Liver (tissue), 9 donors: Measurements from ENCODE around the gene ASS1. TPM values are rescaled to one million over a fixed set of nuclear protein-coding genes. Genes with fewer than 3 reads are reported as not detected.

ENCODE experiments used
- DNase-seq: peaks from one replicate; pipeline ENCODE4 v3.0.0-alpha.2; 2017; ENCODE audit warnings: low spot score
- H3K27ac ChIP-seq, 2 donors: one replicate each; pipeline ENCODE4 v1.7.0; 2013; ENCODE audit warnings: inconsistent platforms in 2 of 2, low read length in 2 of 2, control low read depth in 1 of 2, low read depth in 1 of 2, mild to moderate bottlenecking in 1 of 2
- H3K27me3 ChIP-seq, 4 donors: one replicate each; pipeline versions ENCODE4 v1.6.1 to v1.7.0; 2013; ENCODE audit warnings: low read length in 3 of 4, inconsistent platforms in 1 of 4, mild to moderate bottlenecking in 1 of 4, moderate library complexity in 1 of 4; ENCODE audit not compliant: control insufficient read depth in 4 of 4, insufficient read depth in 4 of 4
- H3K36me3 ChIP-seq, 4 donors: one replicate each; pipeline versions ENCODE4 v1.6.1 to v1.7.0; 2013; ENCODE audit warnings: low read length in 3 of 4, mild to moderate bottlenecking in 3 of 4, low read depth in 1 of 4, moderate library complexity in 1 of 4; ENCODE audit not compliant: control insufficient read depth in 4 of 4, insufficient read depth in 3 of 4
- H3K4me1 ChIP-seq, 4 donors: one replicate each; pipeline versions ENCODE4 v1.6.1 to v1.7.0; 2013; ENCODE audit warnings: low read length in 3 of 4, mild to moderate bottlenecking in 3 of 4, moderate library complexity in 1 of 4; ENCODE audit not compliant: control insufficient read depth in 4 of 4, insufficient read depth in 4 of 4
- H3K4me3 ChIP-seq, 3 donors: one replicate each; pipeline versions ENCODE4 v1.6.1 to v1.7.0; 2013; ENCODE audit warnings: low read length in 3 of 3, control low read depth in 1 of 3, low read depth in 1 of 3, mild to moderate bottlenecking in 1 of 3
- H3K9ac ChIP-seq, 2 donors: one replicate each; pipeline ENCODE4 v1.7.0; 2013; ENCODE audit warnings: low read length in 2 of 2, mild to moderate bottlenecking in 2 of 2, moderate library complexity in 2 of 2, control low read depth in 1 of 2, low read depth in 1 of 2
- H3K9me3 ChIP-seq, 4 donors: one replicate each; pipeline versions ENCODE4 v1.6.1 to v1.7.0; 2013; ENCODE audit warnings: low read length in 3 of 4; ENCODE audit not compliant: control insufficient read depth in 4 of 4
- ATF3 ChIP-seq: IDR thresholded peaks from 2 replicates; pipeline ENCODE4 v1.6.1; 2016; ENCODE audit warnings: antibody characterized with exemption
- CTCF ChIP-seq: fragments of 150-350 bp; IDR thresholded peaks from 2 replicates; pipeline ENCODE4 v1.5.1; 2017; ENCODE audit warnings: improper control_type of control experiment, low read depth, low read length; ENCODE audit not compliant: missing input control
- EGR1 ChIP-seq, 2 donors: IDR thresholded peaks; 2 replicates each; pipeline ENCODE4 v1.6.1; 2016 to 2018; ENCODE audit warnings: antibody characterized with exemption in 2 of 2, low read depth in 2 of 2
- FOXA1 ChIP-seq: IDR thresholded peaks from 2 replicates; pipeline ENCODE4 v1.6.1; 2016; ENCODE audit warnings: antibody characterized with exemption
- FOXA2 ChIP-seq: IDR thresholded peaks from 2 replicates; pipeline ENCODE4 v1.6.1; 2016; ENCODE audit warnings: antibody characterized with exemption
- GABPA ChIP-seq, 2 donors: IDR thresholded peaks in 1 of 2; conservative IDR thresholded peaks in 1 of 2; 2 replicates each; pipeline ENCODE4 v1.6.1; 2016; ENCODE audit warnings: antibody characterized with exemption in 2 of 2, mild to moderate bottlenecking in 1 of 2, moderate library complexity in 1 of 2
- HNF4A ChIP-seq, 2 donors: conservative IDR thresholded peaks; 2 replicates each; pipeline ENCODE4 v1.6.1; 2016; ENCODE audit warnings: antibody characterized with exemption in 2 of 2, mild to moderate bottlenecking in 2 of 2
- HNF4G ChIP-seq: IDR thresholded peaks from 2 replicates; pipeline ENCODE4 v1.6.1; 2016; ENCODE audit warnings: antibody characterized with exemption
- JUND ChIP-seq, 2 donors: IDR thresholded peaks; 2 replicates each; pipeline ENCODE4 v1.6.1; 2016; ENCODE audit warnings: antibody characterized with exemption in 2 of 2
- MAX ChIP-seq: IDR thresholded peaks from 2 replicates; pipeline ENCODE4 v1.6.1; 2016; ENCODE audit warnings: antibody characterized with exemption
- NR2F2 ChIP-seq: IDR thresholded peaks from 2 replicates; pipeline ENCODE4 v1.6.1; 2016; ENCODE audit warnings: antibody characterized with exemption
- RAD21 ChIP-seq, 2 donors: IDR thresholded peaks; 2 replicates each; pipeline ENCODE4 v1.6.1; 2016; ENCODE audit warnings: antibody characterized with exemption in 2 of 2, mild to moderate bottlenecking in 2 of 2
- REST ChIP-seq: IDR thresholded peaks from 2 replicates; pipeline ENCODE4 v1.6.1; 2016; ENCODE audit warnings: antibody characterized with exemption, mild to moderate bottlenecking
- RXRA ChIP-seq, 2 donors: IDR thresholded peaks; 2 replicates each; pipeline ENCODE4 v1.6.1; 2017 to 2018; ENCODE audit warnings: antibody characterized with exemption in 2 of 2, mild to moderate bottlenecking in 1 of 2
- SP1 ChIP-seq: IDR thresholded peaks from 2 replicates; pipeline ENCODE4 v1.6.1; 2018; ENCODE audit warnings: antibody characterized with exemption, mild to moderate bottlenecking
- TAF1 ChIP-seq: conservative IDR thresholded peaks from 2 replicates; pipeline ENCODE4 v1.6.1; 2016; ENCODE audit warnings: antibody characterized with exemption, mild to moderate bottlenecking
- YY1 ChIP-seq: IDR thresholded peaks from 2 replicates; pipeline ENCODE4 v1.6.1; 2016; ENCODE audit warnings: antibody characterized with exemption, mild to moderate bottlenecking
- ZBTB33 ChIP-seq: IDR thresholded peaks from 2 replicates; pipeline ENCODE4 v1.6.1; 2016; ENCODE audit warnings: antibody characterized with exemption
- WGBS: extraction: QIAGEN DNeasy Blood & Tissue Kit; methylation state at CpG from one replicate; pipeline ENCODE4 v1.1.7; 2013; 5-methylcytosine and 5-hydroxymethylcytosine counted together
- polyA plus RNA-seq, 2 donors: library from polyadenylated mRNA; stranded (reverse) in 1 of 2; unstranded in 1 of 2; fragments of 200-250 nt in 1 of 2; fragments of >200 nt in 1 of 2; fragmentation: Nextera tagmentation in 1 of 2; extraction: Ambion mirVana in 1 of 2; gene quantifications; one replicate each; pipeline versions ENCODE4 v1.2.1 to v1.2.3, GENCODE V29; 2013 to 2015
- total RNA-seq, 2 donors: library from RNA; depleted of rRNA; stranded (reverse); fragments of >200 nt; gene quantifications; one replicate each; pipeline ENCODE4 v1.2.3, GENCODE V29; 2014
- donor health status: healthy.
- donor health status: healthy.
- donor health status: healthy.
- donor health status: healthy.
- donor health status: healthy.

ASS1 gene
- total and polyA plus RNA-seq, 4 donors, result 396 to 711 (median 533) TPM

GRCh38 chr9:130531670-130532069 is 86.9 kb downstream of the ASS1 start:
- peaks cover 2 to 33% (median 22%) of the 10 kb centered on the region in 4 donors for H3K4me1 ChIP-seq
- 96% methylated on average over 8 of the region's 8 CpGs for WGBS

GRCh38 chr9:130532426-130533080 is 87.8 kb downstream of the ASS1 start:
- H3K9ac ChIP-seq, result no peak overlapping the region
- H3K9me3 ChIP-seq, result no peaks in the 10 kb centered on the region
- peaks cover 0 to 24% (median 14%) of the 10 kb centered on the region in 4 donors for H3K4me1 ChIP-seq
- no peak for TF ChIP-seq HNF4G
- no peak for TF ChIP-seq EGR1 (IDR thresholded peaks at IDR 0.05; ENCODE audit: low read depth in 2 of 2)
- no peak for TF ChIP-seq ATF3
- no peak for TF ChIP-seq RXRA (IDR thresholded peaks at IDR 0.05)
- no peak for TF ChIP-seq REST
- no peak for TF ChIP-seq TAF1
- no peak for TF ChIP-seq GABPA (IDR thresholded peaks at IDR 0.05 in 1 of 2, conservative IDR thresholded peaks at IDR 0.05 in 1 of 2)
- no peak for TF ChIP-seq FOXA2
- no peak for TF ChIP-seq NR2F2
- TF ChIP-seq MAX, result no peak
- TF ChIP-seq JUND (IDR thresholded peaks at IDR 0.05), result no peak
- TF ChIP-seq FOXA1, result no peak
- TF ChIP-seq SP1, result no peak
- no peak for TF ChIP-seq ZBTB33
- no peak for TF ChIP-seq RAD21 (IDR thresholded peaks at IDR 0.05)
- TF ChIP-seq HNF4A (conservative IDR thresholded peaks at IDR 0.05), result no peak
- WGBS, result 92% methylated on average over 10 of the region's 10 CpGs
- H3K27me3 ChIP-seq, result peaks cover 0 to 2% (median 0%) of the 10 kb centered on the region in 4 donors
- H3K36me3 ChIP-seq, result no peaks in the 10 kb centered on the region
- no peak overlapping the region for H3K27ac ChIP-seq
- no peak for DNase-seq
- no peak overlapping the region for H3K4me3 ChIP-seq

More at GRCh38 chr9:130531670-130532069, 86.9 kb downstream of the ASS1 start:
- Histone ChIP-seq H3K27me3 (peaks cover 0 to under 1% (median 0%) of the 10 kb centered on the region in 4 donors), H3K4me3 (no peak overlapping the region), H3K27ac (no peak overlapping the region), H3K9me3 (no peaks in the 10 kb centered on the region), H3K36me3 (no peaks in the 10 kb centered on the region), H3K9ac (no peak overlapping the region)
- DNase-seq, result no peak
- TF ChIP-seq RXRA (IDR thresholded peaks at IDR 0.05) (no peak), GABPA (IDR thresholded peaks at IDR 0.05 in 1 of 2, conservative IDR thresholded peaks at IDR 0.05 in 1 of 2) (no peak), HNF4A (conservative IDR thresholded peaks at IDR 0.05) (no peak), JUND (IDR thresholded peaks at IDR 0.05) (no peak), HNF4G (no peak), CTCF (no peak), FOXA2 (no peak), MAX (no peak), YY1 (no peak), EGR1 (IDR thresholded peaks at IDR 0.05; ENCODE audit: low read depth in 2 of 2) (no peak), ATF3 (no peak)
